Measurements from ENCODE around the gene TMEM186. TPM values are rescaled to one million over a fixed set of nuclear protein-coding genes. Genes with fewer than 3 reads are reported as not detected.

TMEM186 gene
- total and polyA plus RNA-seq, 2 of the 4 experiments (the other 2 are of a cell fraction), result 5.7 to 6.8 TPM

DNA sequence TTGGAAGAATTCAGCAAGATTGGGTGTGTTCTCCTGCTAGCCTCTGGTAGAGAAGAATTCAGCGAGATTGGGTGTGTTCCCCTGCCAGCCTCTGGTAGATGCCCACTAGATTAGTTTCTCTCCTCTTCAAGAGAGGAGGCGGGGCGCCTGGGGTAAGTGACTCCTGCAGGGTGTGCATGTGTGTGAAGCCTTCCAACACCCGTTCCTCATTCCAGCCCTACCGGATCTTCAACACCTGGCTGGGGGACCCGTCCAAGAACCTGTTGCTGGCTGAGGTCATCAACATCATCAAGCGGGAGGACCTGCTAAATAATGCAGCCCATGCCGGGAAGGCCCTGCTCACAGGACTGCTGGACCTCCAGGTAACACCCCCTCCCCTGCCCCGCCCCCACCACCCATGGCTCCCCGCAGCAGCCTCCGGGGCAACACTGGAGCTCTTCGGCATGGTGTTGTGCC is 21.3 kb downstream of the TMEM186 start:
- intact Hi-C loops (cut with micrococcal nuclease) (no loop called here), in situ Hi-C loops (cut with MboI; ENCODE audit: low sequenced_read_pairs) (no loop called here), dilution Hi-C loops (cut with HindIII; ENCODE audit: low sequenced_read_pairs, unreplicated experiment) (no loop called here)
- CTCF ChIA-PET, result no interaction called here
- H2AK9ac ChIP-seq (replicated peaks; ENCODE audit: low read depth, low read length, poor library complexity), result no peak overlapping the region
- no peak for ATAC-seq (ENCODE audit: low read depth)
- no peak overlapping the region for H3K9ac ChIP-seq (ENCODE audit: low read depth, low read length)
- POLR2A ChIA-PET (ENCODE audit: unreplicated experiment), result no interaction called here
- no peak overlapping the region for H3K4ac ChIP-seq (ENCODE audit: low read depth, low read length)
- H2BK20ac ChIP-seq (ENCODE audit: low read depth, low read length), result no peak overlapping the region
- H3K18ac ChIP-seq (ENCODE audit: low read depth, low read length), result no peak overlapping the region
- WGBS, 2 experiments (ENCODE audit: extremely low coverage in 2 of 2, insufficient read length in 1 of 2), result 47% methylated on average over 3 of the region's 12 CpGs; no CpG with 5 or more reads in 1 of the 2 experiments
- no peak overlapping the region for H4K8ac ChIP-seq (ENCODE audit: low read depth in 2 of 2, low read length in 2 of 2)
- H2AFZ ChIP-seq (replicated peaks; ENCODE audit: low read length, poor library complexity), result no peak overlapping the region
- H3K4me1 ChIP-seq (ENCODE audit: control insufficient read depth, insufficient read depth, low read length), result no peaks in the 10 kb centered on the region
- H4K91ac ChIP-seq (ENCODE audit: insufficient read depth, low read depth, low read length), result no peak overlapping the region
- 0 out of 2 replicates have a peak, but pooled peaks cover 2% of the 10 kb centered on the region for H3K9me3 ChIP-seq (ENCODE audit: control insufficient read depth, insufficient read depth, low read length)
- no peak overlapping the region for H2AK5ac ChIP-seq (ENCODE audit: low read depth, low read length)
- no peaks in the 10 kb centered on the region for H3K79me1 ChIP-seq (ENCODE audit: low read depth in 1 of 2, low read length in 2 of 2)
- H3K4me3 ChIP-seq (ENCODE audit: insufficient read depth, low read depth, low read length), result no peak overlapping the region
- DNase-seq, result no peak
- H3K56ac ChIP-seq (ENCODE audit: extremely low read depth, insufficient read depth, low read length), result no peak overlapping the region
- no peak overlapping the region for H3K27ac ChIP-seq (ENCODE audit: insufficient read depth, low read length)
- H3K36me3 ChIP-seq (ENCODE audit: control insufficient read depth, insufficient read depth, low read length), result no peaks in the 10 kb centered on the region; the same call in 1 of the 2 replicates
- H2BK15ac ChIP-seq (ENCODE audit: low read depth, low read length), result no peak overlapping the region
- TF ChIP-seq NFE2L2 (IDR thresholded peaks at IDR 0.05; ENCODE audit: low read depth, low read length) (no peak), BHLHE40 (IDR thresholded peaks at IDR 0.05; ENCODE audit: low read depth, low read length) (no peak), MAZ (IDR thresholded peaks at IDR 0.05; ENCODE audit: borderline replicate concordance, low read depth, low read length) (no peak), POLR2A (IDR thresholded peaks at IDR 0.05; ENCODE audit: low read depth, low read length) (no peak), CEBPB (IDR thresholded peaks at IDR 0.05; ENCODE audit: low read depth, low read length) (no peak), RAD21 (IDR thresholded peaks at IDR 0.05; ENCODE audit: low read length) (no peak), SMC3 (IDR thresholded peaks at IDR 0.05; ENCODE audit: low read depth, low read length) (no peak), MAFK (IDR thresholded peaks at IDR 0.05; ENCODE audit: low read depth, low read length) (no peak), CHD1 (IDR thresholded peaks at IDR 0.05; ENCODE audit: low read depth, low read length) (no peak), RFX5 (IDR thresholded peaks at IDR 0.05; ENCODE audit: low read depth, low read length) (no peak)
- TF ChIP-seq, protein P1, sequence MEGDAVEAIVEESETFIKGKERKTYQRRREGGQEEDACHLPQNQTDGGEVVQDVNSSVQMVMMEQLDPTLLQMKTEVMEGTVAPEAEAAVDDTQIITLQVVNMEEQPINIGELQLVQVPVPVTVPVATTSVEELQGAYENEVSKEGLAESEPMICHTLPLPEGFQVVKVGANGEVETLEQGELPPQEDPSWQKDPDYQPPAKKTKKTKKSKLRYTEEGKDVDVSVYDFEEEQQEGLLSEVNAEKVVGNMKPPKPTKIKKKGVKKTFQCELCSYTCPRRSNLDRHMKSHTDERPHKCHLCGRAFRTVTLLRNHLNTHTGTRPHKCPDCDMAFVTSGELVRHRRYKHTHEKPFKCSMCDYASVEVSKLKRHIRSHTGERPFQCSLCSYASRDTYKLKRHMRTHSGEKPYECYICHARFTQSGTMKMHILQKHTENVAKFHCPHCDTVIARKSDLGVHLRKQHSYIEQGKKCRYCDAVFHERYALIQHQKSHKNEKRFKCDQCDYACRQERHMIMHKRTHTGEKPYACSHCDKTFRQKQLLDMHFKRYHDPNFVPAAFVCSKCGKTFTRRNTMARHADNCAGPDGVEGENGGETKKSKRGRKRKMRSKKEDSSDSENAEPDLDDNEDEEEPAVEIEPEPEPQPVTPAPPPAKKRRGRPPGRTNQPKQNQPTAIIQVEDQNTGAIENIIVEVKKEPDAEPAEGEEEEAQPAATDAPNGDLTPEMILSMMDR (conservative IDR thresholded peaks at IDR 0.05; ENCODE audit: low read depth, low read length), result no peak
- TF ChIP-seq, protein P2, sequence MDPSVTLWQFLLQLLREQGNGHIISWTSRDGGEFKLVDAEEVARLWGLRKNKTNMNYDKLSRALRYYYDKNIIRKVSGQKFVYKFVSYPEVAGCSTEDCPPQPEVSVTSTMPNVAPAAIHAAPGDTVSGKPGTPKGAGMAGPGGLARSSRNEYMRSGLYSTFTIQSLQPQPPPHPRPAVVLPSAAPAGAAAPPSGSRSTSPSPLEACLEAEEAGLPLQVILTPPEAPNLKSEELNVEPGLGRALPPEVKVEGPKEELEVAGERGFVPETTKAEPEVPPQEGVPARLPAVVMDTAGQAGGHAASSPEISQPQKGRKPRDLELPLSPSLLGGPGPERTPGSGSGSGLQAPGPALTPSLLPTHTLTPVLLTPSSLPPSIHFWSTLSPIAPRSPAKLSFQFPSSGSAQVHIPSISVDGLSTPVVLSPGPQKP (IDR thresholded peaks at IDR 0.05; ENCODE audit: borderline replicate concordance, low read depth, low read length), result no peak
- TF ChIP-seq, protein P3, sequence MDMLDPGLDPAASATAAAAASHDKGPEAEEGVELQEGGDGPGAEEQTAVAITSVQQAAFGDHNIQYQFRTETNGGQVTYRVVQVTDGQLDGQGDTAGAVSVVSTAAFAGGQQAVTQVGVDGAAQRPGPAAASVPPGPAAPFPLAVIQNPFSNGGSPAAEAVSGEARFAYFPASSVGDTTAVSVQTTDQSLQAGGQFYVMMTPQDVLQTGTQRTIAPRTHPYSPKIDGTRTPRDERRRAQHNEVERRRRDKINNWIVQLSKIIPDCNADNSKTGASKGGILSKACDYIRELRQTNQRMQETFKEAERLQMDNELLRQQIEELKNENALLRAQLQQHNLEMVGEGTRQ (IDR thresholded peaks at IDR 0.05; ENCODE audit: low read depth, low read length), result no peak
- H4K20me1 ChIP-seq (ENCODE audit: insufficient read depth, low read length), result no peaks in the 10 kb centered on the region
- no peak overlapping the region for H3K23ac ChIP-seq (ENCODE audit: low read depth, low read length)
- no peak overlapping the region for H2BK5ac ChIP-seq (ENCODE audit: low read depth, low read length, poor library complexity, severe bottlenecking)
- H4K5ac ChIP-seq (ENCODE audit: low read depth, low read length), result no peak overlapping the region
- H3K14ac ChIP-seq (replicated peaks; ENCODE audit: low read depth, low read length), result no peak overlapping the region
- H2BK120ac ChIP-seq (ENCODE audit: low read depth, low read length), result no peak overlapping the region
- H3K27me3 ChIP-seq (ENCODE audit: control insufficient read depth, insufficient read depth, low read length), result no peaks in the 10 kb centered on the region
- H3K4me2 ChIP-seq (ENCODE audit: low read depth, low read length), result no peak overlapping the region
- H3K9me1 ChIP-seq (ENCODE audit: insufficient read depth, low read length), result no peaks in the 10 kb centered on the region
- BruUV-seq (replicated peaks), result no TSS peak
